Measurements from ENCODE around the gene SNAI3.

Gene SNAI3

GRCh38 chr16:88680554-88681083, 5.7 kb downstream of the SNAI3 start:
- TF ChIP-seq SIN3A (IDR thresholded peaks at IDR 0.05; ENCODE audit: borderline replicate concordance, insufficient read depth, low read length) (no peak), POLR2AphosphoS5 (IDR thresholded peaks at IDR 0.05; ENCODE audit: low read depth, low read length) (no peak), TAF1 (IDR thresholded peaks at IDR 0.05; ENCODE audit: borderline replicate concordance, insufficient read depth, low read length) (no peak)

GRCh38 chr16:88678224-88678979, 7.9 kb downstream of the SNAI3 start:
- TF ChIP-seq FOXP2 (optimal IDR thresholded peaks at IDR 0.05; ENCODE audit: borderline replicate concordance, extremely low read depth, extremely low read length, insufficient read depth) = no peak
- TF ChIP-seq POLR2AphosphoS5 (IDR thresholded peaks at IDR 0.05; ENCODE audit: low read depth, low read length) = no peak
- no peak for TF ChIP-seq TAF1 (IDR thresholded peaks at IDR 0.05; ENCODE audit: borderline replicate concordance, insufficient read depth, low read length)
- TF ChIP-seq REST (IDR thresholded peaks at IDR 0.05; ENCODE audit: insufficient read depth in 1 of 2, low read depth in 2 of 2, low read length in 2 of 2) = no peak
- no peak for TF ChIP-seq SIN3A (IDR thresholded peaks at IDR 0.05; ENCODE audit: borderline replicate concordance, insufficient read depth, low read length)

GRCh38 chr16:88677721-88678120, 8.6 kb downstream of the SNAI3 start:
- TF ChIP-seq TAF1 (IDR thresholded peaks at IDR 0.05; ENCODE audit: borderline replicate concordance, insufficient read depth, low read length) = no peak

- TF ChIP-seq POLR2AphosphoS5 (IDR thresholded peaks at IDR 0.05; ENCODE audit: low read depth, low read length) = no peak
- TF ChIP-seq REST (IDR thresholded peaks at IDR 0.05; ENCODE audit: insufficient read depth in 1 of 2, low read depth in 2 of 2, low read length in 2 of 2) = no peak
- no peak for TF ChIP-seq TAF1 (IDR thresholded peaks at IDR 0.05; ENCODE audit: borderline replicate concordance, insufficient read depth, low read length)
- no peak for TF ChIP-seq SIN3A (IDR thresholded peaks at IDR 0.05; ENCODE audit: borderline replicate concordance, insufficient read depth, low read length)
- no peak for TF ChIP-seq FOXP2 (optimal IDR thresholded peaks at IDR 0.05; ENCODE audit: borderline replicate concordance, extremely low read depth, extremely low read length, insufficient read depth)
Observed at GRCh38 chr16:88676502-88677242, 9.6 kb downstream of the SNAI3 start.

- TF ChIP-seq POLR2AphosphoS5 (IDR thresholded peaks at IDR 0.05; ENCODE audit: low read depth, low read length) (no peak), TAF1 (IDR thresholded peaks at IDR 0.05; ENCODE audit: borderline replicate concordance, insufficient read depth, low read length) (no peak), FOXP2 (optimal IDR thresholded peaks at IDR 0.05; ENCODE audit: borderline replicate concordance, extremely low read depth, extremely low read length, insufficient read depth) (no peak), SIN3A (IDR thresholded peaks at IDR 0.05; ENCODE audit: borderline replicate concordance, insufficient read depth, low read length) (no peak), REST (IDR thresholded peaks at IDR 0.05; ENCODE audit: insufficient read depth in 1 of 2, low read depth in 2 of 2, low read length in 2 of 2) (no peak)
Observed at GRCh38 chr16:88673716-88674379, 12.5 kb downstream of the SNAI3 start.

Measured in PFSK-1 (cell line).